ENCODE results near the gene HSPBP1.

Gene HSPBP1

DNA sequence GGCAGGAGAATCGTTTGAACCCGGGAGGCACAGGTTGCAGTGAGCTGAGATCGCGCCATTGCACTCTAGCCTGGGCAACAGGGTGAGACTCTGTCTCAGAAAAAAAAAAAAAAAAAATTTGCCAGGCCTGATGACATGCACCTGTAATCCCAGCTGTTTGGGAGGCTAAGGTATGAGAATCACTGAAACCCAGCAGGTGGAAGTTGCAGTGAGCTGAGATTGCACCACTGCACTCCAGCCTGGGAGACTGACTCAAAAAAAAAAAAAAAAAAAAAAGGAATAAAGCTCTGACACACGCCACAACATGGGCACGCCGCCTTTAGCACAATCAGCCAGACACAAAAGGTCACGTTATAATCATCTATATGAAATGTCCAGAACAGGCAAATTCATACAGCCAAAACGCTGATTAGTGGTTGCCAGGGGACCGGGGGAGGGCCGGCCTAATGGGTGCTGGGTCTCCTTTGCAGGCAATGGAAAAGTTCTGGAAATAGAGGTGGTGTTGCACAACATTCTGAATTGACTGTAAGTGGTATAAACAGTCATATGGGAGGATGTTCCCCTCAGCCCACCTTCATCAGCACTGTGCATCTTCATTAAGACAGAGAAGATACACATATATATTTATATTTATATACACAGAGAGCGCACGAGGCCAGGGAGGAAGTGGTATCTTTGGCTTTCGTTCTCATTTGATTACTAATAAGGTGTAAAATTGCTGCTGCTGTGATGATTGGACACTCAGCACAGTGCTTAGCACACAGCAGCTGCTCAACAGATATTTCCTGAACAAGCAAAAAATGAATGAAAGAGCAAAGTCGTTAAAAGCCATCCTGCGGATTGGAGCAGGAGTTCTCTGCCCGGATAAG, 3.8 kb downstream of the HSPBP1 start:
- no peak for DNase-seq (ENCODE audit: low read depth)

DNA sequence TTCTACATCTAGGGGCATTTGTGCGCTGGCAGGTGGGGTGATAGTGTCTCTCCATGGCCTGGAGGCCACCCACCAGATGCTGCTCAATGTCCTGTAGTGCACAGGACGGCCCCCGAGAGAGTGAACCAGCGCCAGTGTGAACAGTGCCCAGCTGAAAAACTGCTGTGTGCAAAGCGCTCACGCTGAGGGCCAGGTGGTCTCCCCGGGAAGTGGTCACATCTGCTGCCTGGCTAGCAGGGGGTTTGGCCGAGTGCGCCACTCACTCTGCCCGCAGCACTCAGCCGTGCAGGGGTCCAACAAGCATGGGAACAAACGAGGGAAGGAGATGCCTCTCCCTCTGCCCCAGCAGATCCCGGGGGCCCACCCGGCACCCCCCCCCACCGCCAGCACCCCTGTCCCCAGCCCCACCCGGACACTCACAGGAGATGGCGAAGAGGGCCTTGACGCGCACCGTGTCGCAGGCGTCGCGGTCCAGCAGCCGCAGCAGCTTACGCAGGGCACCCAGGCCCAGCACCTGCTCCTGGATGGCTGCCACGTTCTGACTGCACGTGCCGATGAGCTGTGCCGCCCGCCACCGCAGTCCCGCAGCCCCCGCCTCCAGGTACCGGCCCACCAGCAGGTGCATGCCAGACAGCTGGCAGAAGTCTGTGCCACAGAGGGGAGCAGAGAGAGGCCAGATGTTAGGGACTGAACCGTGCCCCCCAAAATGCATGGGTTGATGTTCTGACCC, 5.8 kb downstream of the HSPBP1 start:
- DNase-seq (ENCODE audit: low read depth) = no peak

DNA sequence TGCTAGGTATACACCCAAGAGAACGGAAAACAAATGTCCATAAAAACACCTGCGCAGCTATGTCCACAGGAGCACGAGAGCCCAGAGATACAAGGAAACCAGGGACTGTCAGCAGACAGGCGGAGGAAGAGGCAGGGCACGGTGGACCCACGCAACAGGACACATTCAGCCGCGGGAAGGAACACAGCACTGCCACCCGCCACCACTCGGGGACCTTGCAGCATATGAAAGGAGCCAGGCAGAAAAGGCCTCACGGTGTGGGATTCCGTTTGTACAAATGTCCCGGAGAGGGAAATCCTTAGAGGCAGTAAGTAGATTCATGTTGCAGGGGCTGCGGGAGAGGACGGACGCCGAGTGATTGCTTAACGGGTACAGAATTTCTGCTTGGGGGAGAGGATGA, 7.8 kb downstream of the HSPBP1 start:
- no peak for DNase-seq (ENCODE audit: low read depth)

DNA sequence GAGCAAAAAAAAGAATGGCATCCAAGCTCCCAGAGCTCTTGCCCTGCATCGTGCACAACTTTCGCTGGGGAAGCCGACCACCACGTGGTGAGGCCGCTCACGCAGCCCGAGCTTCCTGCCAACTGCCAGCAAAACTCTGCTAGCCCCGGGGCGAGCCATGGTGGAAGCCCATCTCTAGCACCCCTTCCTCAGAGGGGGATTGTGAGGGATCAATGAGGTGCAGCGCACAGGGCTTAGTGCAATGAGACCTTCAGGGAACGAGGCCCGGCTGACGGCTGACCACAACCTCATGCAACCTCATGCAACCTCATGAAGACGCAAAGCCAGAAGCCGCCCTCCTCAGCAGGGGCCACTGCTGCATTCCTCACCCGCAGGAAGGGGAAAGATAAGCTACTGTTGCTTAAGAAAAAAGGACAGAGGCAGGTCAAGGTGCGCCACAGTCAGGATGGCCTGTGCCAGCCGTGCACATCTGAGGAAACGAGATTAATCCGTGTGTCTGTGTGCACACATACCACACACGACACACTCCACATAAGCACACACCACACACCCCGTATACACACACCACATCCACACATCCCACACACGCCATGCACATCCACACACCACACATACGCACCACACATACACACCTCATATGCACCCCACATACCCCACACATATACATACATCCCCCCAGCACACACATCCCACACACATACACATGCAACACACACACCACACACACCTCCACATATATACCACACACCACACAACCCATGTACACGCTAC, 9.6 kb downstream of the HSPBP1 start:
- DNase-seq (ENCODE audit: low read depth) = no peak

DNA sequence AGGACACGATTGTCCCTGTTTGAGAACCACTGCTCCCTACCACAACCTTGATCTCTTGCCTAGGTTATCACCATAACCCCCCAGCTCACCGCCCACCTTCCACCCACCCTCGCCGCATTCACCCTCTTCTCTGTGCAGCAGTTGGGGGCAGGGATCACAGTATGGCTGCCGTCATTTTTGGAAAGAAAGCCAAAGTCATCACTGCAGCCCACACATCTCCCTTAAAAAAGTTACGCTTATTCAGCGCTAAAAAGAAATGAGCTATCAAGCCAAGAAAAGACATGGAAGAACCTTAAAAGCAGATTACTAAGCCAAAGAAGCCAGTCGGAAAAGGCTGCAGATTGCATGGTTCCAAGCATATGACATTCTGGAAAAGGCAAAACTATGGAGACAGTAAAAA, 10.6 kb downstream of the HSPBP1 start:
- no peak for DNase-seq (ENCODE audit: low read depth)

DNA sequence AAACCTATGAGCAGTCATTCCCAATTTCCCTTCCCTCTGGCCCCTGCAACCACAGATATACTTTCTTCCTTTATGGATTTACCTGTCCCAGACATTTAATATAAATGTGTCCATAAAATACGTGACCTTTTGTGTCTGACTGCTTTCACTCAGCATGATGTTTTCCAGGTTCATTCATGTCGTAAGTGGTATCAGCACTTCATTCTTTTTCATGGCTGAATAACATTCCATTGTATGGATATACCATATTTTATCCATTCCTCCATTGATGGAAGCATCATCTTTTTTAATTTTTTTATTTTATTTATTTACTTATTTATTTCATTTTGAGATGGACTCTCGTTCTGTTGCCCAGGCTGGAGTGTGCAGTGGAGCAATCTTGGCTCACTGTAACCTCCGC, 13.1 kb downstream of the HSPBP1 start:
- no peak for DNase-seq (ENCODE audit: low read depth)

DNA sequence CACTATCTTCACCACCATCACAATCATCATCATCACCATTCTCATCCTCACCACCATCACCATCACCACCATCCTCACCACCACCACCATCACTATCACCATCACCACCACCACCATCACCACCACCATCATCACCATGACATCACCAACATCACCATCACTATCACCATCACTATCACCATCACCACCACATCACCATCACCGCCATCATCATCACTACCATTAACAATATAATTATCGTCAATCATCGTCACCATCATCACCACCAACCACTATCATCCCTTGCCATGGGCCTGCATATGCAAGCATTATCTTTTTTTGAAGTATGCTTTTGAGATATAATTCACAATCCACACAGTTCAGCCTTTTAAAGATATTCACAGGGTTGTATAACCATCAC, 13.5 kb downstream of the HSPBP1 start:
- no peak for DNase-seq (ENCODE audit: low read depth)

DNA sequence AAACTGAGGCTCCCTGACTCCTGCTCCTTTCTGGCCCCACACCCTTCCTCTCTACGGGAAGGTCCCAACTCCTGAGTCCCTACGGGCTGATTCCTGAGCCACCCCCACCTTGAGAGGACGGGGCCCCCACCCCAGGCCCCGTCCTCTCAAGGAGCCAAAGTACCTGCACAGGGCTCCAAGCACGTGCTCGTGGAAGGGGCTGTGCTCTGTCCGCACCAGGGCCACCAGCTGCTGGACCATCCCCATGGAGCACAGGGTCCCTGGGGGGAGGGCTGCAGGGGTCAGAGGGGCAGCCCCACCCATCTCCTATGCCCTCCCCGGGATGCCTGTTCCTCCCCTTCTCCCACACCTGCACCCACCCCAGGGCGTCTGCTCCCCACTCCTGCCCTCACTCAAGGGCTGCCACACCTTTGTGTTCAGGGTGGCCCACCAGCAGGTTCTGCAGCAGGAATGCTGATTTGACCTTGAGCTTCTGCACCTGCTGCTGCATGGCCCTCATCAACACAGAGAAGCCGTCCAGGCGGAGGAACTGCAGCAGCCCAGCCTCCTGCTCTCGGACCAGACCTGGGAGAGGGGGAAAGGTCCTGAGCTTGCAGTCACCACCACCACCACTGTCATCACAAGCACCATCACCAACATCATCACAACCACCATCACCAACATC, 14.1 kb downstream of the HSPBP1 start:
- no peak for DNase-seq (ENCODE audit: low read depth)

DNA sequence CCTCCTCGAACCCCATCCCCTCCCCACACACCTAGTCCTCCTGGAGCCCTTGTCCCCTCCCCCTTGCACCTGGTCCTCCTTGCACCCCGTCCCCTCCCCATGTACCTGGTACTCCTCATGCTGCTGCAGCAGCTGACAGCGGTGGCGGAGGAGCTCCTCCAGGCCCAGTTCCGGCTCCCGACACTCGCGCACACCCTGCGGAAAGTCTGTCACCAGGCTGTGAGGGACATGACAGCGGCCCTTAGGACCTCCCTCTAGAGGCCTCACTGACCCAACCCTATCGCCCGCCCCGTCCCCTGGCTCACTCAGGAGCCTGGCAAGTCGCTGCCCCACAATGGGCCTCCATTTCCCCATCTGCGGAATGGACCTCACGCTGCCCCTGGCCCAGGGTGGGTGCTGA, 14.7 kb downstream of the HSPBP1 start:
- no peak for DNase-seq (ENCODE audit: low read depth)

DNA sequence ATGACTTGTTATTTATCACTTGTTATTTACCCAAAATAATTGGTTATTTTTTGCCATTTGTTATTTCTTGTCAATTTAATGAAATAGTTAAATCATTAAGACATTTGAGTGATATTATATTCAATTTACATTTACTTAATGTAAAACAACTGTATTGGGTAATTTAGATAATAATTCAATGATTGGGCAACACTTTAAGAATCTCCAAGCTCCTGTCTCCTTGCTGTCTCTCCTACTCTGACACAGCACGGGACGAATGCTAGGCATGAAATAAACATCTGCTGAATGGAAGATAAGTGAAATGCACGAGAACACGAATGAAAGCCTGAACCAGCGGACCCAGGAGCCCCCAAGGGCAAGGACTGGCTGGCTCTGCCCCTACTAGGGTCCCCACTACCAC, 15.4 kb downstream of the HSPBP1 start:
- DNase-seq (ENCODE audit: low read depth) = no peak

DNA sequence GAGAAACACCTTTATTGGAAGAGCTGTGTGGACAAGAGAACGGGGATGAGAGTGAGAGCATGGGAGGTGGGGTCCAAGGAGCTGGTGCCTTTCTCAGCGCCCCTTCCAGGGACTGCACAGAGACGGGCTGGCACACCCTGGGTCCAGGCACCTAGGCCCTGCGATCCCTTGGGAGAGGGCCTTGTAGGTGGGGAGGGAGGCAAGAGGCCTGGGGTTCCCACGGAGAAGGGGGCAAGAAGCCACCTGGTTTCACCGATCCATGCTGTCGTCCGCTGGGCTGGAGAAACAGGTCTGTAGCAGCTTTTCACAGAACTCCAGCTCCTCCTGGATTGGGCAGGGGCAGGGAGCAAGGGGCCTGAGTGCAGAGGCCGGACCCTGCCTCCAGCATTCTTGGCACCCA, 17.6 kb downstream of the HSPBP1 start:
- DNase-seq (ENCODE audit: low read depth) = no peak

DNA sequence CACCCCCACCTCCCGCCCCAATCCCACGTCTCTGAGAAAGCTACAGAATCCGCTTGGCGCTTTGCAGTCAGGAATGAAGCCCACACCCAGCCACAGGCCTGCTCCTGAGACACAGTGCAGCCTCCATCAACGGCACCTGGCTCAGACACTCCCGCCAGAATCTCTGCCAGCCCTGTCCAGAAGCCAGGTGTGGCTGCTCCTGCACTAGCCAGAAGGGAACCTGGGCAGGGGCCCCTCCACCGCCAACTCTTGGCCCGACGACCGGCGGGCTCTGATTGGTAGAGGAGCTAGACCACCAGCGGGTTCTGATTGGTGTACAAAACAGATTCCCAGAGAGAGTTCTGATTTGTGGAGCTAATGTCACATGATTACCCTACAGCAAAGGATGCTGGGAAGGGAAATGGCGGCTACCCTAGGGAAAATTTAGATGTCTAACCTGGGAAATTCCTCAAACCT, 18.2 kb downstream of the HSPBP1 start:
- DNase-seq (ENCODE audit: low read depth) = no peak

DNA sequence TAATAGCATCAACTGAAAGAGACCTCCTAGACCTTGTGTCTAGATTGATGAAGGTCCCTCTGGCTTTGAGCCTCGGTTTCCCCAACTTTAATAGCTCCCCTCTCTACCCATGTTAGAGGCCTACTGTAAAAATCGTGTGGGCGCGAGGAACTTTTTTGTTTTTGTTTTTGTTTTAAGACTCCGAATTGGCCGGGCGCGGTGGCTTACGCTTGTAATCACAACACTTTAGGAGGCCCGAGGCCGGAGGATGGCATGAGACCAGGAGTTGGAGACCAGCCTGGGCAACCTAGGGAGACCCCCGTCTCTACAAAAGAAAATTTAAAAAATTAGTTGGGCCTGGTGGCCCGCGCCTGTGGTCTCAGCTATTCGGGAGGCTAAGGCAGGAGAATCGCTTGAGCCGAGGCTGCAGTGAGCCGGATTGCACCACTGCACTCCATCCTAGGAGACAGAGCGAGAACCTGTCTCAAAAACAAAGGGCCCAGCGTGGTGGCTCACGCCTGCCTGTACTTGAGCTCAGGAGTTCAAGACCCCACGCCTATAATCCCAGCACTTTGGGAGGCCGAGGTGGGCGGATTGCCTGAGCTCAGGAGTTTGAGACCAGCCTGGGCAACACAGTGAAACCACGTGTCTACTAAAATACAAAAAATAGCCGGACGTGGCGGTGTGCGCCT, 20.2 kb downstream of the HSPBP1 start:
- no peak for DNase-seq (ENCODE audit: low read depth)

DNA sequence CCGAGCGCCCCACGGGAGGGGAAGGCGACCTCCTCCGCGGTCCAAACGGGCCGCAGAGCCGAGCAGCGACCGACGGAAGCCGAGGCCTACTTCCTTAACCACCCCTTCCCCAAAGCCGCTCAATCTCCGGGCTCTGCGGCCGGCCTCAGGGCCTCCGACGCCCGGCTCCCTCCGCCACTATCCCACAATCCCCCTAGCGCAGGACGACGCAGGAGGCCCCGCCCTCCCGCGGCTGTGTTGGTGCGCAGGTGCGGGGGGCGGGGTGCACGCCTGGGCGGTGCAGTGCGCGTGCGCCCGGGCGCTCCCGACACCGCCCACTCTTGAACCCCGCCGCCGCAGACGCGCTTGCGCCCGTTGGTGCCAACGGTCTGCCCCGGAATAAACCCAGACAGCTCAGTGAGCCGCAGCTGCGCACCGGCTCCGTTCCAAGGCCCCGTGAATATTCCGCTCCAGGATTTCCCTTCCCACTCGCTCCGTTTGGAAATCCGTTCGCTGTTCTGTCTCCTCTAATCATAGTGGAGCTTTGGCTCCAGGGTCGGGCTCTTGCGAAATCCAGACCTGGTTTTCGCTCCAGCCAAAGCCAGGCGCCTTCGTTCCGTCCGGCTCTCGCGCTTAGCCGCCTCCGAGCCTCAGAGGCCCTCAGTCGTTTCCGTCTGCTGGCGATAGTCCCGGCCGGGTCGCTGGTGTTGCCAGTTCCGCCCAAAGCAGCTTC, 20.9 kb downstream of the HSPBP1 start, which contains the start of gene PPP6R1:
TSS of gene PPP6R1 (minus strand) at position 190 of the 712 bp plus-strand sequence. CDS start 11,914 bp downstream, outside the sequence.
- DNase-seq (ENCODE audit: low read depth) = peak; percentile 89

DNA sequence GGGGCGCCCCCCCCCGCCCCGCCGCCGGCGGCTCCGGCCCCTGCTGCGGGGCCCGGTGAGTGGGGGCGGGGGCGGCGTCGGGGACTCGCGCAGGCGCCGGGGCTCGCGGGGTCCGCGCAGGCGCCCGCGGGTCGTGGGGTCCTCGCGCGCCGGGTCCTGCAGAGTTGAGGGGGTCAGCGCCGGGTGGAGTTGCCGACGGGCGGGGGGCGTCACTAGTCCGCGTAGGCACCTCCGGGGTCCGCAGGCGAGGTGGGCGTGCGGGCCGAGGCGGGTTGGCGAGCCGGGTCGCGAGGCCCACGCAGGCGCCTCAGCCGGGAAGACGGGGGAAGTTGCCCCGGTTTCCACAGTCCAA, 21.5 kb downstream of the HSPBP1 start:
- peak; percentile 43 for DNase-seq (ENCODE audit: low read depth)

DNA sequence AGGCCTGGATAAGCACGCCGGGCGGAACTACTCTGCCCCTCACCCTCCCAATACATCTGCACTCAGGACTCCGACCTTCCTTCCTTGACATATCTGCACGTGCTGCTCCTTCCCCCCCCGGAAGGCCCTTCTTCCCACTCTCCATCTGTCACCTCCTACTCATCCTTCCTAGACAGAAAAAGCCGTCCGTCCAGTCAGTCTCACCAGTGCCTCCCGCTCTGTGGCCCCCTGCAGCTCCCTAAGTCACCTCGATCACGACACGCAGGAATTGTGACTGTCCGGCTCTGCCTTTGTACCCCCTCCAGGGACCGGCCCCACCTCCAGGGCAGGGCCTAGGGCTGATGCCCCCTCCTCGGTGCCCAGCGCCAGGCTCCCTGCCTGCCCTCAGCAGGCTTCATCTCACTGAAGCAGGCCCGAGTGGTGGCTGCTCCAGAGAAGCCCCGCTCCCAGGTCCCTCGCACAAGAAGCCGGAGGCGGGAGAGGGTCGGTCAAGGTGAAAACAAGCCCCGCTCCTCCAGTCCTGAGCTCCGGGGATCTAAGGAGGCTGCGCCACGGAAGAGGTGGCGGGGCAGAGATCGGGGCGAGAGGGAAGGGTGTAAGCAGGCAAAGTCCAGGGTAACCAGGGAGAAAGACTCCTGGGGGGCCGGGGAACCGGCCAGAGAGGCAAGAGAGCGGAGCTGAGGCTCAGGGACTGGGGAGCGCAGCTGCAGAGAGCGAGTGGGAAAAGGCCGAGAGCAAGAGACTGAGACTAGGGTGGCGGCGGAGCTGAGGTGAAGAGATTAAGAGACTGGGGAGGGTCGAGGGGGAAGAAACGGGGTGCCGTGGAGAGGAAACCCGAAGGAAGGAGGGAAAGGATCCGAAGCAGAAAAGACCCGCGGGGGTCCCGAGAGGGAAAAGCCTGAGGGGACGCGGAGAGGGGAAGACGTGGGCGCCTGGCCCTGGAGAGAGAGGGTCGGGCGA, 22.2 kb downstream of the HSPBP1 start:
- DNase-seq (ENCODE audit: low read depth) = no peak

DNA sequence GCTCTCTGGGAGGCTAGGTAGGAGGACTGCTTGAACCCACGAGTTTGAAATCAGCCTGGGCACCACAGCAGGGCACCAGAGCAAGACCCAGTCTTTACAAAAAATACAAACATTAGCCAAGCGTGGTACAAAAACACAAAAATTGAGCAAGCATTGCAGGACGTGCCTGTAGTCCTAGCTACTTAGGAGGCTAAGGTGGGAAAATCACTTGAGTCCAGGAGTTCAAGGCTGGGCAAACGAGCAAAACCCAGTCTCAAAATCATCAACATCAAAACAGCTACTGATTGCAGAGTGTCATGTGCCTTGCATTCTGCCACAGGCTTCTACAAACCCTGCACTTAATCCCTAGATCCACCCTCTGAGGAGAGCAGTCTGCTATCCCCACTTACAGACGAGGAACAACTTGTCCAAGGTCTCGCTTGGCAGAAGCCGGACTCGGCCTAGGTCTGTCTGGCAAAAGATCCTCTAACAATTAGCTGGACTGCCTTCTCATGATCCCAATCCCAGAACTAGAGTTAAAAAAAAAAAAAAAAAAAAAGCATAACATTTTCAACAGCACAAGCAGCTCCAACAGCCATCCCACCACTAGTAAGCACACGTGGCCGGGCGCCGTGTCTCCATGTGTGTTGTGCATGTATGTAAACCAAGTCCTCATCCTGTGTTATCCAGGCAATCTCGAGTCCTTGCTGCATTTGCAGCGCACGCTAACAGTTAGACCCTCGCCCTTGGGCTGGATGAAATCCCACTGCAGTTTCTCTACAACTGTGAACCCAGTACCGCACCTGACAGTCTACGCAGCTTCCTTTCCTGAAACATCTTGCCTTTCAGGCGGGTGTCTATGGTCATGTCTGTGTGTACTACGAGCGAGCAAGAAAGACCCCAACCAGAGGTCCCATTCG, 23.1 kb downstream of the HSPBP1 start:
- no peak for DNase-seq (ENCODE audit: low read depth)

DNA sequence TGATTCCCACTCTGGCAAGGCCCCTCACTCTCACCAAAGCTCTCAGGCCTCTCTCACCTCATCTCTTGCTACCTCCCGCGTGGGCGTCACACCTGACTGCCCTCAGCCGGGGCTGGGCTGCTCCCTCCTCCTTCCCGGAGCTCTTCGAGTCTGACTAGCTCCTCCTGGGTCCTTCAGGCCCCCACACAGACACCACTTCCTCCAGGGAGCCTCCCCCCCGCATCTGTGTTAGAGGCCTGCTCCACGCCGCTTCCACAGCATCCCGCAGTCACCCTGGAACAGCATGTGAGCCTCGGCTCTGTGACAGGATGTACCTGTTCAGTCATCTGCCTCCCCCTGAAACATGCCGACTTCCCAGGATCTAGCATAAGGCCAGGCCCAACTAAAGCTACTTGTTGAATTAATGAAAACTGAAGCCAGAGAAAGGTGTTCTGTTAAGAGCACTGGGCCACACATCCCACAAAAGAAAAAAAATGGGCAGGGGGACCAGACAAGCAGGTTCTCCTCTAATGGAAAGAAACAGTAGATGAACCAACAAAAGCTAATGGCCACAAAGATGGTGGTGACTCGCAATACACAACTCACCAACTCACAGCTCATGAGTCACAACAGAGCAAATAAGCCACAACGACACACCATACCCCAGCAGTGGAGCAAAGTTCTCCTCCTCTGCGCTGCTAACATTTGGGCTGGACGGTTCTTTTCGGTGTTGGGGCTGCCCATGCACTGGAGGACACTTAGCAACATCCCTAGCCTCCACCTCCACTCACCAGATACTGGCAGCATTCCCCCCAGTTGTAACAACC, 24.1 kb downstream of the HSPBP1 start:
- peak; percentile 20 for DNase-seq (ENCODE audit: low read depth)

All from T-helper 22 cell (primary cell).